WTC11 (cell line): ENCODE measurements around the gene AP4M1. TPM values are rescaled to one million over a fixed set of nuclear protein-coding genes. Genes with fewer than 3 reads are reported as not detected.

Source experiments
- ATF1 ChIP-seq: sonication (generic); formaldehyde crosslinking; IDR thresholded peaks from 2 replicates; pipeline ENCODE4 v1.8.1; 2023; ENCODE audit warnings: mild to moderate bottlenecking, moderate library complexity, missing genetic modification reagents
- CREM ChIP-seq: sonication (generic); formaldehyde crosslinking; IDR thresholded peaks from 2 replicates; pipeline ENCODE4 v1.8.1; 2022; ENCODE audit warnings: mild to moderate bottlenecking, missing genetic modification reagents, moderate library complexity
- E2F4 ChIP-seq: sonication (generic); formaldehyde crosslinking; IDR thresholded peaks from 2 replicates; pipeline ENCODE4 v1.8.1; 2022; ENCODE audit warnings: low read depth, mild to moderate bottlenecking, moderate library complexity, missing genetic modification reagents, borderline replicate concordance
- EMX1 ChIP-seq: fragments of 250-450 bp; sonication (Bioruptor Pico); IDR thresholded peaks from 2 replicates; pipeline ENCODE4 v1.8.0; 2021; ENCODE audit warnings: mild to moderate bottlenecking
- ESRRA ChIP-seq: sonication (generic); formaldehyde crosslinking; IDR thresholded peaks from 2 replicates; pipeline ENCODE4 v1.8.1; 2022; ENCODE audit warnings: mild to moderate bottlenecking, missing genetic modification reagents, borderline replicate concordance
- ETV6 ChIP-seq: sonication (generic); formaldehyde crosslinking; IDR thresholded peaks from 2 replicates; pipeline ENCODE4 v1.8.1; 2022; ENCODE audit warnings: mild to moderate bottlenecking, missing genetic modification reagents
- FOXK1 ChIP-seq: sonication (generic); formaldehyde crosslinking; IDR thresholded peaks from 2 replicates; pipeline ENCODE4 v1.8.0; 2022; ENCODE audit warnings: mild to moderate bottlenecking, moderate library complexity, missing genetic modification reagents
- GABPB1 ChIP-seq: sonication (generic); formaldehyde crosslinking; IDR thresholded peaks from 2 replicates; pipeline ENCODE4 v1.8.1; 2023; ENCODE audit warnings: mild to moderate bottlenecking, missing genetic modification reagents
- GTF2I ChIP-seq: fragments of 250-450 bp; sonication (Bioruptor Pico); conservative IDR thresholded peaks from 2 replicates; pipeline ENCODE4 v1.4.0; 2021; ENCODE audit warnings: mild to moderate bottlenecking
- IRF2 ChIP-seq: sonication (generic); formaldehyde crosslinking; IDR thresholded peaks from 2 replicates; pipeline ENCODE4 v1.8.0; 2022; ENCODE audit warnings: low read depth, missing genetic modification reagents, borderline replicate concordance
- JAZF1 ChIP-seq: fragments of 250-450 bp; sonication (Bioruptor Pico); IDR thresholded peaks from 2 replicates; pipeline ENCODE4 v1.9.0; 2021; ENCODE audit warnings: moderate library complexity, mild to moderate bottlenecking, inconsistent platforms
- KAT7 ChIP-seq: sonication (generic); formaldehyde crosslinking; IDR thresholded peaks from 2 replicates; pipeline ENCODE4 v1.8.1; 2023; ENCODE audit warnings: missing genetic modification reagents, mild to moderate bottlenecking, borderline replicate concordance
- MAX ChIP-seq: sonication (generic); formaldehyde crosslinking; IDR thresholded peaks from 2 replicates; pipeline ENCODE4 v1.8.0; 2022; ENCODE audit warnings: mild to moderate bottlenecking, missing genetic modification reagents
- MXD4 ChIP-seq: fragments of 250-450 bp; sonication (Bioruptor Pico); IDR thresholded peaks from 2 replicates; pipeline ENCODE4 v1.8.0; 2021; ENCODE audit warnings: mild to moderate bottlenecking, moderate library complexity, borderline replicate concordance
- MYBL2 ChIP-seq: sonication (generic); formaldehyde crosslinking; IDR thresholded peaks from 2 replicates; pipeline ENCODE4 v1.8.1; 2023; ENCODE audit warnings: mild to moderate bottlenecking, moderate library complexity, missing genetic modification reagents
- NFYB ChIP-seq: sonication (generic); formaldehyde crosslinking; conservative IDR thresholded peaks from 2 replicates; pipeline ENCODE4 v1.8.0; 2022; ENCODE audit warnings: low read depth, missing genetic modification reagents
- TEAD4 ChIP-seq: sonication (generic); formaldehyde crosslinking; IDR thresholded peaks from 2 replicates; pipeline ENCODE4 v1.8.0; 2022; ENCODE audit warnings: mild to moderate bottlenecking, missing genetic modification reagents
- ZBTB21 ChIP-seq: sonication (generic); formaldehyde crosslinking; IDR thresholded peaks from 2 replicates; pipeline ENCODE4 v1.8.1; 2023; ENCODE audit warnings: mild to moderate bottlenecking, missing genetic modification reagents, borderline replicate concordance
- ZNF138 ChIP-seq: sonication (generic); formaldehyde crosslinking; conservative IDR thresholded peaks from 2 replicates; pipeline ENCODE4 v1.8.1; 2022; ENCODE audit warnings: mild to moderate bottlenecking, moderate library complexity, missing genetic modification reagents
- ZNF219 ChIP-seq: sonication (generic); formaldehyde crosslinking; IDR thresholded peaks from 2 replicates; pipeline ENCODE4 v1.8.0; 2023; ENCODE audit warnings: missing genetic modification reagents, mild to moderate bottlenecking, borderline replicate concordance
- ZNF317 ChIP-seq: sonication (generic); formaldehyde crosslinking; IDR thresholded peaks from 2 replicates; pipeline ENCODE4 v1.8.1; 2023; ENCODE audit warnings: low read depth, mild to moderate bottlenecking, moderate library complexity, missing genetic modification reagents, borderline replicate concordance
- ZNF416 ChIP-seq: fragments of 250-450 bp; sonication (Bioruptor Pico); IDR thresholded peaks from 2 replicates; pipeline ENCODE4 v1.9.0; 2021; ENCODE audit warnings: mild to moderate bottlenecking, inconsistent platforms
- ZNF423 ChIP-seq: fragments of 250-450 bp; sonication (Bioruptor Pico); IDR thresholded peaks from 2 replicates; pipeline ENCODE4 v2.1.2; 2022; ENCODE audit warnings: mild to moderate bottlenecking, moderate library complexity
- ZNF671 ChIP-seq: fragments of 250-450 bp; sonication (Bioruptor Pico); IDR thresholded peaks from 2 replicates; pipeline ENCODE4 v1.8.0; 2021; ENCODE audit warnings: mild to moderate bottlenecking
- total RNA-seq: library from RNA; stranded (reverse); gene quantifications from 3 replicates; pipeline ENCODE4 v1.2.3, GENCODE V29; 2021
- TF ChIP-seq, protein P1 (sequence below): sonication (generic); formaldehyde crosslinking; IDR thresholded peaks from 2 replicates; pipeline ENCODE4 v1.8.0; 2023; ENCODE audit warnings: mild to moderate bottlenecking, missing genetic modification reagents
- TF ChIP-seq, protein P2 (sequence below): sonication (generic); formaldehyde crosslinking; IDR thresholded peaks from 2 replicates; pipeline ENCODE4 v1.8.1; 2023; ENCODE audit warnings: mild to moderate bottlenecking, missing genetic modification reagents, moderate library complexity
- TF ChIP-seq, protein P3 (sequence below): sonication (generic); formaldehyde crosslinking; IDR thresholded peaks from 2 replicates; pipeline ENCODE4 v1.8.1; 2023; ENCODE audit warnings: mild to moderate bottlenecking, moderate library complexity, missing genetic modification reagents
- TF ChIP-seq, protein P4 (sequence below): sonication (generic); formaldehyde crosslinking; conservative IDR thresholded peaks from 2 replicates; pipeline ENCODE4 v1.8.1; 2023; ENCODE audit warnings: mild to moderate bottlenecking, low read depth, missing genetic modification reagents, moderate library complexity
- TF ChIP-seq, protein P5 (sequence below): fragments of 250-450 bp; sonication (Bioruptor Pico); IDR thresholded peaks from 2 replicates; pipeline ENCODE4 v1.9.0; 2021; ENCODE audit warnings: mild to moderate bottlenecking
- TF ChIP-seq, protein P6 (sequence below): fragments of 250-450 bp; sonication (Bioruptor Pico); IDR thresholded peaks from 2 replicates; pipeline ENCODE4 v1.9.0; 2021; ENCODE audit warnings: moderate library complexity, mild to moderate bottlenecking, inconsistent platforms, borderline replicate concordance

AP4M1 gene
- total RNA-seq, 1 experiment from 2014 or later: 18.0 TPM

DNA sequence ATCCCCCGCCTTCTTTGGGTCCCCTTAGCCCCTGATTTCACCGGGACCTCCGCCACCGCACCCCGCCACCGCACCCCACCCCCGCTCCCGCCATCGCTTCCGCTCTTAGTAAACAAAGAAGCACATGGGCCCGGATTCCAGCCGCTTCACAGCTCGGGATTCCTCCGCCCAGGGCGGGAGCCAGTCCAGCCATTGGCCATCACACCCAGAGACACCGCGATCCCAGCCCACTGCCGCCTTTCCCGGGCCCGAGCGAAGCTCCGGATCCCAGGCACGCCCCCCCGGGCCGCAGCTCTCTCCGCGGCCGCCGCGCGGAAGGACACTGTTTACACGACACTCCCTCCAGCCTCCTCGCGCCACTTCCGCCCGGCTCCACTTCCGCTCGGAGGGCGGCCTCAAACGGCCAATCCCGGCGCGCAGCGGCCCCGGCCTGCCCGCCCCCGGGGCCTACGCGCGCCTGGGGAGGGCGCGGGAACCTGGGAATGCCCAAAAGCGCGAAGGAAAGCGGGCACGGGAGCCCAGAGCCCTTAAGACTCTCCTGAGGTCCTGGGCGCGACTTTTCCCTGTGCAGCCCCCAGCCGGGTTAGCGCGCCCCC is 925 bp upstream of the AP4M1 start (continued):
- TF ChIP-seq, protein P1, sequence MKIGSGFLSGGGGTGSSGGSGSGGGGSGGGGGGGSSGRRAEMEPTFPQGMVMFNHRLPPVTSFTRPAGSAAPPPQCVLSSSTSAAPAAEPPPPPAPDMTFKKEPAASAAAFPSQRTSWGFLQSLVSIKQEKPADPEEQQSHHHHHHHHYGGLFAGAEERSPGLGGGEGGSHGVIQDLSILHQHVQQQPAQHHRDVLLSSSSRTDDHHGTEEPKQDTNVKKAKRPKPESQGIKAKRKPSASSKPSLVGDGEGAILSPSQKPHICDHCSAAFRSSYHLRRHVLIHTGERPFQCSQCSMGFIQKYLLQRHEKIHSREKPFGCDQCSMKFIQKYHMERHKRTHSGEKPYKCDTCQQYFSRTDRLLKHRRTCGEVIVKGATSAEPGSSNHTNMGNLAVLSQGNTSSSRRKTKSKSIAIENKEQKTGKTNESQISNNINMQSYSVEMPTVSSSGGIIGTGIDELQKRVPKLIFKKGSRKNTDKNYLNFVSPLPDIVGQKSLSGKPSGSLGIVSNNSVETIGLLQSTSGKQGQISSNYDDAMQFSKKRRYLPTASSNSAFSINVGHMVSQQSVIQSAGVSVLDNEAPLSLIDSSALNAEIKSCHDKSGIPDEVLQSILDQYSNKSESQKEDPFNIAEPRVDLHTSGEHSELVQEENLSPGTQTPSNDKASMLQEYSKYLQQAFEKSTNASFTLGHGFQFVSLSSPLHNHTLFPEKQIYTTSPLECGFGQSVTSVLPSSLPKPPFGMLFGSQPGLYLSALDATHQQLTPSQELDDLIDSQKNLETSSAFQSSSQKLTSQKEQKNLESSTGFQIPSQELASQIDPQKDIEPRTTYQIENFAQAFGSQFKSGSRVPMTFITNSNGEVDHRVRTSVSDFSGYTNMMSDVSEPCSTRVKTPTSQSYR (CRISPR knock-in tag): 0 out of 2 replicates have a peak, but pooled peaks have one; percentile 29
- TF ChIP-seq MXD4: no peak
- no peak for TF ChIP-seq KAT7 (CRISPR knock-in tag)
- TF ChIP-seq ZNF138 (CRISPR knock-in tag): no peak
- peak; percentile 52; the same call in 1 of the 2 replicates for TF ChIP-seq TEAD4
- no peak for TF ChIP-seq ZNF671 (CRISPR knock-in tag)
- TF ChIP-seq ZNF219 (CRISPR knock-in tag): no peak
- TF ChIP-seq ZNF423 (CRISPR knock-in tag): no peak
- TF ChIP-seq JAZF1 (CRISPR knock-in tag): no peak
- peak; percentile 46; the same call in 1 of the 2 replicates for TF ChIP-seq ZNF416
- TF ChIP-seq ETV6: peak; percentile 11; the same call in 1 of the 2 replicates
- TF ChIP-seq NFYB (CRISPR knock-in tag): peak; percentile 67
- peak; percentile 95 for TF ChIP-seq MAX (CRISPR knock-in tag)
- no peak for TF ChIP-seq ATF1 (CRISPR knock-in tag)
- TF ChIP-seq ZNF317 (CRISPR knock-in tag): no peak
- peak; percentile 78; the same call in 1 of the 2 replicates for TF ChIP-seq EMX1 (CRISPR knock-in tag)
- no peak for TF ChIP-seq ESRRA (CRISPR knock-in tag)
- no peak for TF ChIP-seq E2F4 (CRISPR knock-in tag)
- no peak for TF ChIP-seq IRF2 (CRISPR knock-in tag)
- TF ChIP-seq MYBL2 (CRISPR knock-in tag): 0 out of 2 replicates have a peak, but pooled peaks have one; percentile 68
- TF ChIP-seq, protein P2, sequence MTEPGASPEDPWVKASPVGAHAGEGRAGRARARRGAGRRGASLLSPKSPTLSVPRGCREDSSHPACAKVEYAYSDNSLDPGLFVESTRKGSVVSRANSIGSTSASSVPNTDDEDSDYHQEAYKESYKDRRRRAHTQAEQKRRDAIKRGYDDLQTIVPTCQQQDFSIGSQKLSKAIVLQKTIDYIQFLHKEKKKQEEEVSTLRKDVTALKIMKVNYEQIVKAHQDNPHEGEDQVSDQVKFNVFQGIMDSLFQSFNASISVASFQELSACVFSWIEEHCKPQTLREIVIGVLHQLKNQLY (CRISPR knock-in tag): no peak
- peak; percentile 87 for TF ChIP-seq GABPB1 (CRISPR knock-in tag)
- TF ChIP-seq, protein P3, sequence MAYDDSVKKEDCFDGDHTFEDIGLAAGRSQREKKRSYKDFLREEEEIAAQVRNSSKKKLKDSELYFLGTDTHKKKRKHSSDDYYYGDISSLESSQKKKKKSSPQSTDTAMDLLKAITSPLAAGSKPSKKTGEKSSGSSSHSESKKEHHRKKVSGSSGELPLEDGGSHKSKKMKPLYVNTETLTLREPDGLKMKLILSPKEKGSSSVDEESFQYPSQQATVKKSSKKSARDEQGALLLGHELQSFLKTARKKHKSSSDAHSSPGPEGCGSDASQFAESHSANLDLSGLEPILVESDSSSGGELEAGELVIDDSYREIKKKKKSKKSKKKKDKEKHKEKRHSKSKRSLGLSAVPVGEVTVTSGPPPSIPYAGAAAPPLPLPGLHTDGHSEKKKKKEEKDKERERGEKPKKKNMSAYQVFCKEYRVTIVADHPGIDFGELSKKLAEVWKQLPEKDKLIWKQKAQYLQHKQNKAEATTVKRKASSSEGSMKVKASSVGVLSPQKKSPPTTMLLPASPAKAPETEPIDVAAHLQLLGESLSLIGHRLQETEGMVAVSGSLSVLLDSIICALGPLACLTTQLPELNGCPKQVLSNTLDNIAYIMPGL: peak; percentile 45
- no peak for TF ChIP-seq GTF2I (CRISPR knock-in tag)
- TF ChIP-seq, protein P4, sequence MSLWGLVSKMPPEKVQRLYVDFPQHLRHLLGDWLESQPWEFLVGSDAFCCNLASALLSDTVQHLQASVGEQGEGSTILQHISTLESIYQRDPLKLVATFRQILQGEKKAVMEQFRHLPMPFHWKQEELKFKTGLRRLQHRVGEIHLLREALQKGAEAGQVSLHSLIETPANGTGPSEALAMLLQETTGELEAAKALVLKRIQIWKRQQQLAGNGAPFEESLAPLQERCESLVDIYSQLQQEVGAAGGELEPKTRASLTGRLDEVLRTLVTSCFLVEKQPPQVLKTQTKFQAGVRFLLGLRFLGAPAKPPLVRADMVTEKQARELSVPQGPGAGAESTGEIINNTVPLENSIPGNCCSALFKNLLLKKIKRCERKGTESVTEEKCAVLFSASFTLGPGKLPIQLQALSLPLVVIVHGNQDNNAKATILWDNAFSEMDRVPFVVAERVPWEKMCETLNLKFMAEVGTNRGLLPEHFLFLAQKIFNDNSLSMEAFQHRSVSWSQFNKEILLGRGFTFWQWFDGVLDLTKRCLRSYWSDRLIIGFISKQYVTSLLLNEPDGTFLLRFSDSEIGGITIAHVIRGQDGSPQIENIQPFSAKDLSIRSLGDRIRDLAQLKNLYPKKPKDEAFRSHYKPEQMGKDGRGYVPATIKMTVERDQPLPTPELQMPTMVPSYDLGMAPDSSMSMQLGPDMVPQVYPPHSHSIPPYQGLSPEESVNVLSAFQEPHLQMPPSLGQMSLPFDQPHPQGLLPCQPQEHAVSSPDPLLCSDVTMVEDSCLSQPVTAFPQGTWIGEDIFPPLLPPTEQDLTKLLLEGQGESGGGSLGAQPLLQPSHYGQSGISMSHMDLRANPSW (CRISPR knock-in tag): no peak
- peak; percentile 99 for TF ChIP-seq FOXK1 (CRISPR knock-in tag)
- peak; percentile 73; the same call in 1 of the 2 replicates for TF ChIP-seq CREM (CRISPR knock-in tag)
- no peak for TF ChIP-seq ZBTB21
- TF ChIP-seq, protein P5, sequence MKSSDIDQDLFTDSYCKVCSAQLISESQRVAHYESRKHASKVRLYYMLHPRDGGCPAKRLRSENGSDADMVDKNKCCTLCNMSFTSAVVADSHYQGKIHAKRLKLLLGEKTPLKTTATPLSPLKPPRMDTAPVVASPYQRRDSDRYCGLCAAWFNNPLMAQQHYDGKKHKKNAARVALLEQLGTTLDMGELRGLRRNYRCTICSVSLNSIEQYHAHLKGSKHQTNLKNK: peak; percentile 18; the same call in 1 of the 2 replicates
- TF ChIP-seq, protein P6, sequence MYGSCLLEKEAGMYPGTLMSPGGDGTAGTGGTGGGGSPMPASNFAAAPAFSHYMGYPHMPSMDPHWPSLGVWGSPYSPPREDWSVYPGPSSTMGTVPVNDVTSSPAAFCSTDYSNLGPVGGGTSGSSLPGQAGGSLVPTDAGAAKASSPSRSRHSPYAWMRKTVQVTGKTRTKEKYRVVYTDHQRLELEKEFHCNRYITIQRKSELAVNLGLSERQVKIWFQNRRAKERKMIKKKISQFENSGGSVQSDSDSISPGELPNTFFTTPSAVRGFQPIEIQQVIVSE: no peak
